Amniotic epithelial cell (primary cell): ENCODE results near the gene SPP1.
A peak's percentile ranks its signal among the peaks of the same experiment; 100 is the strongest.
"Not testable (repeated sequence)": the region's sequence is repeated elsewhere in the genome, so short reads cannot be mapped to it uniquely, and the experiment has no call there.

Source experiments
- DNase-seq: peaks from one replicate; pipeline ENCODE4 v3.0.0-alpha.2; 2010; ENCODE audit warnings: low read depth

Gene SPP1

DNA sequence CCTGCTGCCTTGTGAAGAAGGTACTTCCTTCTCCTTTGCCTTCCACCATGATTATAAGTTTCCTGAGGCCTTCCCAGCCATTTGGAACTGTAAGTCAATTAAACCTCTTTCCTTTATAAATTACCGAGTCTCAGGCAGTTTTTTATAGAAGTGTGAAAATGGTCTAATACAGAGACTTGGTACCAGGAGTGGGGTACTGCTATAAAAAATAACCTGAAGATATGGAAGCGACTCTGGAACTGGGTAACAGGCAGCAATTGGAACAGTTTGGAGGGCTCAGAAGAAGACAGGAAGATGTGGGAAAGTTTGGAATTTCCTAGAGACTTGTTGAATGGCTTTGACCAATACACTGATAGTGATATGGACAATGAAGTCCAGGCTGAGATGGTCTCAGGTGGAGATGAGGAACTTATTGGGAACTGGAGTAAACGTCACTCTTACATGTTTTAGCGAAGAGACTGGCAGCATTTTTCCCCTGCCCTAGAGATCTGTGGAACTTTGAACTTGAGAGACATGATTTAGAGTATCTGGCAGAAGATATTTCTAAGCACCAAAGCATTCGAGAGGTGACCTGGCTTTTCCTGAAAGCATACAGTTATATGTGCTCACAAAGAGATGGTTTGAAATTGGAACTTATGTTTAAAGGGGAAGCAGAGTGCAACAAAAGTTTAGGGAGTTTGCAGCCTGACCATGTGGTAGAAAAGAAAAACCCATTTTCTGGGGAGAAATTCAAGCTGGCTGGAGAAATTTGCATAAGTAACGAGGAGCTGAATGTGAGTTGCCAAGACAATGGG lies 50.6 kb downstream of the SPP1 start:
- not testable (repeated sequence) for DNase-seq

DNA sequence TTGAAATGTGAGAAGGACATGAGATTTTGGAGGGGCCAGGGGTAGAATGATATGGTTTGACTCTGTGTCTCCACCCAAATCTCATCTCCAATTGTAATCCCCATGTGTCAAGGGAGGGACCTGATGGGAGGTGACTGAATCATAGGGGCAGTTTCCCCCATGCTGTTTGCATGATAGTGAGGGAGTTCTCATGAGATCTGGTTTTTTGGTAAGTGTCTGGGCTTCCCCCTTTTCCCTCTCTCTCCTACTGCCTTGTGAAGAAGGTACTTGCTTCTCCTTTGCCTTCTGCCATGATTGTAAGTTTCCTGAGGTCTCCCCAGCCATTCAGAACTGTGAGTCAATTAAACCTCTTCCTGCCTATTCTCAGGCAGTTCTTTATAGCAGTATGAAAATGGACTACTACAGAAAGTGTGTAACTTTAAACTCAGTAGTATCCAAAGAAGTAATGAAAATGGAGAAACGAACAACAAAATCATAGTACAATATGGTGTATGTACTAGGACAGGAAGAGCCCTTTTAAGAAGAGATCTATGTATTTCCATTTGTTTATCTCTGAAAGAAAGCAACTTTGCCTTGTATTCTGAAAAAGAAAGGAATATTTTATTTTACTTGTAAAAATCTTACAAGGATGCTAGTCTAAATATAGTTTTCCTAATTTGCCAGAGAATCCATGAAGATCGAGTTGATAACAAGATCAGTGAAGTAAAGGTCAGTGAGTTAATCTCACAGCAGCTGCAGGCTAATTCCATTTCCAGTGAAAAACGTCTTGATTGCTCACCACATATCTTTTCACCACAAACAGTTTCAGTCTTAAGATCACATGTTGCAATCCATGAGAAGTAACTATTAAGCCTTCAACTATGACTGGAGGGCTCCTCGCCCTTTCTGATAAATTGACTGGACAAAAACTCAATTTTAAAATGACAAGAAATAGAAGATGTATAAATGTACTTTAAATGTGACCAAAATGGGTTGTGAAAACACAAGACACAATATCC lies 52.4 kb downstream of the SPP1 start:
- peak; percentile 96 for DNase-seq

DNA sequence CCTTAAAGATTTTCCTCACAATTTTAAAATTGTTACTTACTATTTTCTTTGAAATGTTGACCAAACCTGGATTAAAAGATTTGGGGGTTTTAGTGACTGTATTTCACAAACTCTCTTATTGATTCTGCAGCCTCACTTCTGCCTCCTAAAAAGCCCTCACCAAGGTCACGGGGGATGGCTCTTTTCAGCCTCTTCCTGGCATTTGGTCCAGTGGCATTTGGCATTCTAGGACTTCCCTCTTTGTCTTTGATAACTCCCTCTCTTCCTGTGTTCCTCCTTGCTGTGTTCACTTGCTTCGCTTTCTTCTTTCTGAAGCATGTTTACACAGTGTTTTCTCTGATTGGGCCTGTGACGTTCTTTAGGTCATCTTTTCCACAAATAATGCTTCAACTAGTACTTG lies 53.4 kb downstream of the SPP1 start:
- no peak for DNase-seq

DNA sequence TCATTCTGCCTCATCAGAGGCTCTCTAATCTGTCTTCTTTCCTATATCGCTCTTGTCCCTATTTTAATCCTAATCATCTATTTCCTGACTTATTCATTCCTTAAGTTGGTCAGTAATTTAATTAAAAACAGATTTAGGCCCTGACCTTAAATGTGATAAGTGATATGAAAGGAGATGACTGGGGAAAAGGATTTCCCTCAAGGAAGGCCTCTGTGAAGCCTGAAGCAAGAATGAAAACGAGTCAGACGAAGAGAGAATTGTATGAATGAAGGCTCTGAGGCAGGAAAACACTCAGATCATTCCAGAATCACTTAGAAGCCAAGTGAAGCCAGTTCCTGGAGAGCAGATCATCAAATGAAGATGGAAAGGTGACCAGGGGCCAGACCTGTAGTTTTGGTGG lies 54.0 kb downstream of the SPP1 start:
- DNase-seq: no peak

DNA sequence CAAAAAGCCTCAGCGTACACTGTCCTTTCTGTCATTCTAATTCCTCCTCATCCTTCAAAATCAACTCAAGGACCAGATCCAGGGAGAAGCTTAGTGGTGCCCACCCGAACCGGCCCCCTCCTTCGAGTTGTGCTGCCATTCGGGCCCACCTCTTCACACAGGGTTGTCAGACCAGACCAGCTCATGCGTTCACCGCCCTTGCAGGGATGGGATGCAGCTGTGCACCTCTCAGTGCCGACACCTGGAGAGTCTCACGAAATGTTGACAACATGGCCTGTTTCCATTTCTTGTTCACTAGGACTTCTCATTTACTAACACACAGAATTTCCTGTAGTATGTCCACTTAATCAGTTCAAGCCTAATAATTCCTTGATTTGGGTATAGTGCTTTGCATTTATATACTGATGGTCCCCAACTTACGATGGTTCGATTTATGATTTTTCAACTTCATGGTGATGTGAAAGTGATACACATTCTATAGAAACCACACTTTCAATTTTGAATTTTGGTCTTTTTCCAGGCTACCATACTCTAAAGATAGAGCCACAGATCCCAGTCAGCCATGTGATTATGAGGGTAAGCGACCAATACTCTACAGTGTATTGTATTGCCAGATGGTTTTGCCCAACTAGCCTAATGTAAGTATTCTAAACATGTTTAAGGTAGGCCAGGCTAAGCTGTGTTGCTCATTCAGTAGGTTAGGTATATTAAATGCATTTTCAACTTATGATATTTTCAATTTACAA lies 55.2 kb downstream of the SPP1 start:
- no peak for DNase-seq
